HUDEP-2 (cell line): ENCODE results near the gene ZNF774.
"Not testable (repeated sequence)": the region's sequence is repeated elsewhere in the genome, so short reads cannot be mapped to it uniquely, and the experiment has no call there.

Experiments used
- DNase-seq, 76 experiments: peaks; one replicate each; lab custom pipeline; 2025; ENCODE audit not compliant: unreplicated experiment in 76 of 76; lab: John Stamatoyannopoulos, UW

The ZNF774 gene

DNA sequence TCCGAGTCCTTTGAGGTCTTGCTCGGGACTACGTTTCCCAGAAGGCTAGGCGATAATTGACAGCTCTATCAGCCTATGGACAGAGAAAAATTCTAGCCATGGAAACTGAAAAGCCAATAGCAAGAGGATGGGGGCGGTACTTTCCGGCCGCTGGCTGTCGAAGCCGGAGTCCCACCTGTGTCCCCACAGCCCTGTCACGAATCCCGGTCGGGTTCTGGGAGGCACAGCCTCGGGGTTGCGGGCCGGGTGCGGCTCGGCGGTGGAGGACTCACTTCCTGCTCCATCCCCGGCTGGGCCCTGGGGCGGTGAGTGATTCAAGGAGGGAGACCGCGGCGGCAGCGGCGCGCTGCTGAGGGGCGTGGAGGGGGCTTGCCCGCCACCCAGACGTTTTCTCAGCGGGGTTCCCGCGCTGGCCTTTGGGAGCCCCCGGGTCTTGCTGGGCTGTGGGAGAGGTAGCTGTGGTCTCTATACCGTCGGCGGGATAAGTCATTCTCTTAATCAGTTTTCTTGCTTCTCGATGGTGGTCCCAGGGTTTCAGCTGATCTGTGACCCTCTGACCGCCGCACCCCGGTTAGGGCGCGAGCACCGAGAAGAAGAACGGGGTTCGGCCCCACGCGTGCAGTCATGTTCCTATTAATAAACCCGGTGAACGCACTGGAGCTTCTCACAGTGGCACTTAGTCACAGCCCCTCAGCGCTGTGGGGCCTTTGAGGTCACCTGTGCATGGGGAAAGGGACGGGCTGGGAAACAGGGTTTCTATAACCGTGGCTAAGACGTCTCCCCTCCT lies at the start of gene ZNF774:
TSS of gene ZNF774 (plus strand) at position 178 of the 787 bp plus-strand sequence. CDS start 2,377 bp downstream, outside the sequence.
- peak in 74 of 76 experiments; percentile 8 to 96 (median 84) for DNase-seq

- not testable (repeated sequence) for DNase-seq
Observed at GRCh38 chr15:90305355-90305754, 46.7 kb upstream of the ZNF774 start.

DNA sequence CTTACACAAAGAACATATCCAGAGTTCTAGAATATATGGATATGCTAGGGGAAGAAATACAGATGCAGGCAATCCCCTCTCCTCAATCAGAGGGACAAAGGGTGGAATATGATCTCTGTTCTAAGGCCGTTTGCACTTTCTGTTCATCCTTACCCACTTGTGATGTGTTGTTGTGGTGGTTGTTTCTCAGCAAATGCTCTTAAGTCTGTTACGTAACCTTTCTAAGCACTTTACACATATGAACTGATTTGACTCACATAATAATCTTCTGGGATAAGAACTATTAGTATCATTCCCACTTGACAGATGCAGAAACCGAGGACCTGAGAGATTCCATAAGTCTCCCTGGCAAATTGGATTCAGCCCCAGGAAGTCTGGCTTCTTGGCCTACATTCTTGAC lies 46.2 kb upstream of the ZNF774 start:
- no peak for DNase-seq

GRCh38 chr15:90306560-90306959 lies 45.5 kb upstream of the ZNF774 start:
- no peak for DNase-seq

- DNase-seq: no peak
Observed at GRCh38 chr15:90307661-90308060, 44.4 kb upstream of the ZNF774 start.

DNA sequence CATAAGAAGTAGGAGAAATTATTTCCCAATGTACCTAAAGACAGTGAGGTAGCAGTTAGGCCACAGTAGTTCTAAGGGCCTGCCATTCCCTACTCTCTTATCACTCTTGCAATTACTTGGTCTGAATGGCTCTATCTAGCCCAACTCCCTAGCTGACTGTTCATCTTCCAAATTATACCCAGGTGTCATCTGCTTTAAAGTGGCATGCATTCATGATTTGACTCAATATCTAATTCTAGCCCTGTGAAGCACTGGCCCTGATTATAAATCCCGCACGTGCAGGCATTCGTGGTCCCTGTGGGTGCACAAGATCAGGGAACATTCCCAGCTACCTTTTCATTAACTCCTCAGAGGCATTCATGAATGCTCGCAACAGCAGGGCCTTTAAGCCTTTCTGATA lies 43.1 kb upstream of the ZNF774 start:
- no peak for DNase-seq

DNA sequence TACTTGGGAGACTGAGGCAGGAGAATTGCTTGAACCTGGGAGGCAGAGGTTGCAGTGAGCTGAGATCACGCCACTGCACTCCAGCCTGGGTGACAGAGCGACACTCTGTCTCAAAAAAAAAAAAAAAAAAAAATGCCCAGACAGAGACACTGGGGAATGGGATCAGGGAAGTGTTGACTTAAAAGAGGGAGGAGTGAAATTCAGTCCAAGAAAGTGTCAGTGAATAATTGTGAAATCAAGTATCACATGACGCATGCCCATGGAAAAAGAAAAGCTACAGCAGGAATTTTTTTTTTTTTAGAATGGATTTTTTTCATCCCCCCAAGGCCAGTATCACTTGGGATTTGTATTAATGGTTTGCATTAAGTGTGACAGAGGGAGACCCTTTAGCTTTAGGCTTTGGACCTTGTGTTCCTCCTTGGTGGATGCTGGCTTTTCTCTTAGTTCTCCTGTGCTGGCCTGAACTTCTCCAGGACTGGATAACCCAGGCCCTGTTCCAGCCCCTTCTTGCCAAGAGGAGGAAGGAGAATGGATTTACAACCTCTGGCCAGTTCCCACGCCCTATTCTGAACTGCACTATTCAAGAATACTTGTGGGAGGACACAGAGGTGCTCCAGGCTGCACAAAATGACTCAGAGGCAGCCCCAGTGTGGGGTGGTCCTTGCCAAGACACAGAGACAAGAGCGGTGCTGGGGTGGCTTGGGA lies 36.7 kb upstream of the ZNF774 start:
- no peak for DNase-seq

DNA sequence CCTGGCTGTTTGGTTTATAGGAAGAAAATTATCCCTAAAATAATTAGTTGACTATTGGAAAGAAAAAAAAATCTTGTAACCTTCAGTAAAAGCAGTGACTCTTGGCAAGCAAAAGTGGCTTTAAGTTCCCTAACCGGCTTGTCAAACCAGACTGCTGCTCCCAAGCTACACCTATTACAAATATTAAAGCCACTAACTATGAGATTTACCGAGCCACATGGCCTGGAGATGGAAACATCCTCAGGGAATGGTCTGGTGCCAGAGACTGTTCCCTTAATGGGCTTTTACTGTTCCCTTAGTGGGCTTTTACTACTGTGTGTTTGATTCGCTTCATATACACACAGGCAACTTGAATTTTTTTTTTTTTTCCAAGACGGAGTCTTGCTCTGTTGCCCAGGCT lies 35.9 kb upstream of the ZNF774 start:
- no peak for DNase-seq

- DNase-seq: no peak
Observed at GRCh38 chr15:90318591-90318990, 33.5 kb upstream of the ZNF774 start.

- DNase-seq: peak in 71 of 76 experiments; percentile 7 to 87 (median 61)
Observed at GRCh38 chr15:90320062-90320884, 31.8 kb upstream of the ZNF774 start.

GRCh38 chr15:90320885-90321278 lies 31.2 kb upstream of the ZNF774 start:
- DNase-seq: no peak

DNA sequence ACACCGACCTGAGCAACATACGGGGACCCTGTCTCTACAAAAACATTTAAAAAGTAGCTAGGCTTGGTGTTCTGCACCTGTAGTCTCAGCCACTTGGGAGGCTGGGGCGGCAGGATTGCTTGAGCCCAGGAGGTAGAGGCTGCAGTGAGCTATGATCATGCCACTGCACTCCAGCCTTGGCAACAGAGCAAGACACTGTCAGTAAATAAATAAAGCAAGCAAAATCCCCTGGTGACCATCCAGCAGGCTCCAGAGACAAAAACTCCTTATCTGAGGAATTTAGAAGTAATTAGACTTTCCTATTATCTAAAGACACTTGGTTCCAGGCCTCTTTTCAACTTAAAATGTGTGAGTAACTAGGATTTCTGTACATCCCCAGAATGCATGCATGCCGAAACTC lies 29.5 kb upstream of the ZNF774 start:
- DNase-seq: no peak

GRCh38 chr15:90325726-90326125 lies 26.4 kb upstream of the ZNF774 start:
- DNase-seq: no peak

GRCh38 chr15:90326441-90326840 lies 25.6 kb upstream of the ZNF774 start:
- no peak for DNase-seq

DNA sequence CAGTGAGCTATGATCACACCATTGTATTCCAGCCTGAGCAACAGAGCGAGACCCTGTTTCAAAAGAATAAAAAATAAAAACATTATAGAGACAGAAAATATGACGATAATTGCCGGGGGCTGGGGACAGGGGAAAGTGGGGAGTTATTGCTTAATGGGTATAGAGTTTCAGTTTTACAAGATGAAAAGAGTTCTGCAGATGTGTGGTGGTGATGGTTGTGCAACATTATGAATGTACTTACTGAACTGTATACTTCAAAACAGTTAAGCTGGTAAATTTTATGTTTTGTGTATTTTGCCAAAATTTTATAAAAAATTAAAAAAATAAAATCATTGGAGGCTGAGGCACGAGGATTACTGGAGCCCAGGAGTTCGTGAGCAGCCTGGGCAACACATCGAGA lies 24.8 kb upstream of the ZNF774 start:
- DNase-seq: no peak

- no peak for DNase-seq
Observed at GRCh38 chr15:90334304-90334731, 17.8 kb upstream of the ZNF774 start.

GRCh38 chr15:90336705-90337141 lies 15.4 kb upstream of the ZNF774 start:
- no peak for DNase-seq

DNA sequence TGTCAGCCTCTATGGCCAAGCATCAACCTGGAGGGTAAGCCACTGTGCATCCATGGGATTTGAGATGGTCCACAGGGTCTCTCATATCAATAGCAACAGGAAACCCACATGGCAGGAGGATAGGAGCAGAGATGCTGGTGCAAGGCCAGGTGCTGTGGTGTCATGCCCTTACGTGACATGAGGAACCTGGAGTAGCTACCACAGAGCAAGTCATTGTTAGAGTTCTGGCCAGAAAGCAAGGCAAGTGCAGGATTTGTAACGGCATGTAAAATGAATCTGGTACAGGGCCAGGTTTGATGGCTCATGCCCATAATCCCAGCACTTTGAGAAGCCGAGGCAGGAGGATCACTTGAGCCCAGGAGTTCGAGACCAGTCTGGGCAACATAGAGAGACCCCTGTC lies 14.8 kb upstream of the ZNF774 start:
- no peak for DNase-seq

DNA sequence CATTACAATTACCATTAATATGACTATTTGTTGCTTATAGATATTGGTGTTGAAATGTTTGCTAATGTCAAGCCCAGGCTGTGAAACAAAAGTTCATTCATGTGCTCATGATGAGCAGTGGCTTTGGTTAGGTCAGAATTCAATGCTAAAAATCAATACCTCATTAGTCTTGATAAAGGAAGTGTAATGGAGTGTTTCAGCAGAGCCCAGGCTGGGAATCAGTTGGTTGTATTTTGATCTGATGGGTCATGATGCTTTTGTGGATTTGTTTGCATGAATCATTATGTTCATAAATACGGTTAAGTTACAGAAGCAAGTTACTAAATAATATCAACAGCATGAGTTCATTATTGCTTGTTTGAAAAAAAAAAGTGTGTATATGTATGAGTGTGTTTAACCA lies 13.6 kb upstream of the ZNF774 start:
- no peak for DNase-seq

DNA sequence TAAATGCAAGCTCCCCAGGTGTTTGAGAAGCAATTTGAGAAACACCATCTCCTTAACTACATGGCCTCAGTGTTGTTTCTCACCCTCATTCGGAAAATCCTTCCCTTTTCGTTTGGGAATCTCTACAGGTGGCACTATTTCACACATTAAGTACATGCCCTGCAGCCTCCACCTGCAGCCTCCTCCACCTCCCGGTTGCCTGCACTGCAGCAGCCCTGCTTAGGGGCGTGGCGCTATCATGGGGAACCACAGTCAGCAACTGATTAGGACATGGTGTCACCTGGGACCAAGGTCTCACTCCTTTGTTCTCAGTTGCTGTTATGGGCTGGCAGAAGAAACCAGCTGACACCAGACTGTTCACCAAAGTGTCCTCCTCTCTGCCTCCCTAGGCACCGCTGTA lies 11.7 kb upstream of the ZNF774 start:
- no peak for DNase-seq

DNA sequence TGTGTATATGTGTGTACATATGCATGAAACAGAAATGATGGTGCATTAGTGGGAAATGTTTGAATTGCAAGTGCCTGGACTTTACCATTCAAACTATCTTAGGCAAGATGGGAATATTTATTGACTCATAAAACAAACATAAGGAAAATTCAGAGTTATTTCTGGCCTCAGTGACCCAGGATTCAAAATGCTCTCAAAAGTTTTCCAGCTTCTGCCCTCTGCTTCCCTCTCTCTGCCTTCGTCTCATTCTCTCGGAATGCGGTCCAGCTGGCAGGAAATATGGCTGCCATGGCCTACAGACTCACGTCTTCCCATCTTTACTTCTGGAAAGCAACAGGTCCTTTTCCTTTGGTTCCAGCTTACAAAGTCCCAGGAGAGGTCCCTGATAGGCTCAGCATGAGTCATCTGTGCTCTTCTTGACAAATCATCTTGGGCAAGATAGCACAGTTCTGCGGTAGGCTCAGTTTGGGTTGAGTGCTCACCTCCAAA lies 8.7 kb upstream of the ZNF774 start:
- no peak for DNase-seq
